NCI-H1048 (cell line): ENCODE data around the gene MLLT10.

Source experiments
- DNase-seq: peaks from one replicate; lab custom pipeline; 2025; lab: John Stamatoyannopoulos, UW

The MLLT10 gene

GRCh38 chr10:21637795-21638194 is 103.8 kb downstream of the MLLT10 start:
- DNase-seq: no peak

GRCh38 chr10:21638681-21639080 is 104.6 kb downstream of the MLLT10 start:
- no peak for DNase-seq

- DNase-seq: no peak
Measured at GRCh38 chr10:21648040-21648439, 114.0 kb downstream of the MLLT10 start.

- no peak for DNase-seq
Measured at GRCh38 chr10:21649454-21649872, 115.4 kb downstream of the MLLT10 start.

- DNase-seq: no peak
Measured at GRCh38 chr10:21650353-21650752, 116.3 kb downstream of the MLLT10 start.

DNA sequence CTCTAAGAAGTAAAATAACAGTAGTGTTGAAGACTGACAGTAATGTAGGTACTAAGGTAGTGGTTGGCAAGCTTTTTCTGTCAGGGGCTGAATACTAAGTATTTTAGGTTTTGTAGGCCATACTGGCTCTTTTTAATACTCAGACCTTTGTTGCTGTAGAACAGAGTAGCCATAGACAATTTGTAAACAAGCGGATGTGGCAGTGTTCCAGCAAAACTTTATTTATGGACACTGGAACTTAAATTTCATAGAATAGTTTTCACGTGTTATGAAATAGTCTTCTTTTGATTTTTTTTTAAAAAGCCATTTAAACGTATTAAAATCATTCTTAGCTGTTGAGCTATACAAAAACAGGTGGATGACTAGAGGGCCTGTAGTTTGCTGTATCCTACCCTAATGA is 121.2 kb downstream of the MLLT10 start:
- DNase-seq: no peak

DNA sequence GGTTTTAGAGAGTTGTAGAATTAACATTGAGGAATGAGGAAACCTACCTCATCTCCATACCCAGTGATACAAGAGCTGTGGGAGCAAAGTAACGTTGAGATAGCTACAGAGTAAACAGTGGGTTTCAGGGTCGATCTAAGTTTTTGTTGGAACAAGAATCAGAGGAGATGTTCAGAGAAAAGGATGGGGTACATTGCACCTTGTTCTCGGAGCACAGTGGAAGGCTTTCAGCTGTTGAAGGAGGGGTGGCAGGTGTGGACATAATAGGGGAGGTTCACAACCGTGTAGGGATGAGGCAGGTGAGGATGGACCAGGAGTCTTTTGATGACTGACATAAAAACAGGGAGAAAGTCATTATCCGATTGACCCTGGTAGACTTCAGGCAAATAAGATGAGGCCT is 121.7 kb downstream of the MLLT10 start:
- no peak for DNase-seq

- DNase-seq: no peak
Measured at GRCh38 chr10:21661087-21661486, 127.1 kb downstream of the MLLT10 start.

- no peak for DNase-seq
Measured at GRCh38 chr10:21661935-21662334, 127.9 kb downstream of the MLLT10 start.

DNA sequence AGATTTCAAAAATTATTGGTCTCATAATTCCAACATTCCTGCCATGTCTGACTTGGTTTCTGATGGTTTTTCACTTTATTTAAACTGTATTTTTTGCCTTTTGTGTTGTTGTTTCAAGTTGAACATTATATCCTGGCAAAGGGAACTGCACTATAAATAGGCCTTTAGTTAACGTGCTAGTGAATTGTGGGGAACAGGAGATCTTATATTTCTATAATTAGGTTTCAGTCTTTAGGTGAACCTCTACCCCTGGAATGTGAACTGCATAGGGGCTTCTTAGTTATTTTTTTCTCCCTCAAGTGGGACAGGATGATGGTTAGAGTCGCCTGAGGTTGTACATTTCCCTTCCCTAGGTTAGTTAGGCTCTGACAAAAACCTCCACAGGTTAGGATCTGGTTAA is 128.6 kb downstream of the MLLT10 start:
- DNase-seq: no peak

- no peak for DNase-seq
Measured at GRCh38 chr10:21668831-21669230, 134.8 kb downstream of the MLLT10 start.

GRCh38 chr10:21670391-21670790 is 136.4 kb downstream of the MLLT10 start:
- DNase-seq: no peak

- no peak for DNase-seq
Measured at GRCh38 chr10:21673668-21674067, 139.6 kb downstream of the MLLT10 start.

DNA sequence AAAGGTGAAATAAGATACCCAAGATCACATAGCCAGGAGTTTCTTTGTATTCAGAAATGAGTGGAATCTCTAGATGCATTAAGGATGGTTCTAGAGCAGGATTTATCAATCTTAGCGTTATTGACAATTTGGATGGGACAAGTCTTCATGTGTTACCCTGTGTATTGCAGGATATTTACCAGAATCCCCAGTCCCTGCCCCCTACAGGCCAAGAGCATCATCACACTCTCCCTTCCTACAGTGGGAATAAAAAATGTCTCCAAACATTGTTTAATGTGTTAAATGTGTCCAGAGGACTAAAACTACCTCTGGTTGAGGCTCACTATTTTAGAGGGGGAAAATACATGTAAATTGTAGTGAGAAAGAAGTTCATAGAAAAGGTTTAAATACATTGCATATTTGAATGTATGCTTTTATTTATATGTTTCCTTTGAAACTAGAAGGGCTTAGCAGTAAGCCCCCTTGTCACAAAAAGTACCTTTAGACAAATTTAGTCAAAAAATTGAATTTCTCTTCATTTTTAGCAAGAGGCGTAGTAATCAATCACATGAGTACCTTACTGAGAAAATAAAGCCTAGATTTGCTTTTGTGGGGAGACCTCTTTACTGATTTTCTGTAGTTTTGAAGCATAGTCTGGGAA is 141.2 kb downstream of the MLLT10 start:
- no peak for DNase-seq

DNA sequence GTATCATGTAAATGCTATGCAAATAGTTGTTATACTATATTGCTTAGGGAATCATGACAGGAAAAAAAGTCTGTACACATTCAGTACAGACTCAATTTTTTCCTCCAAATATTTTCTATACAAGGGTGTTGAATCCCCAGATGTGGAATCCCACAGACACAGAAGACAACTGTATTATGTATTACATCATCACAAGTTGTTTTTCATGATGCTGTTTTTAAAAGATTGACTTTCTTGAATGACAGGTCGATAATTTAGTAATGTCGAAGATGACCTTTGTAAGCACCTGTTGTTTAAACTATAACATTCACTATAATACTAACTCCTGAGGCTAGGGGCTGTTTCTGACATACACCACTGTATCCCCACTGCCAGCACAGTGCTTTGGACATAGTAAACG is 143.5 kb downstream of the MLLT10 start:
- DNase-seq: no peak

- DNase-seq: no peak
Measured at GRCh38 chr10:21681156-21681555, 147.1 kb downstream of the MLLT10 start.

- no peak for DNase-seq
Measured at GRCh38 chr10:21687266-21688008, 153.4 kb downstream of the MLLT10 start.

DNA sequence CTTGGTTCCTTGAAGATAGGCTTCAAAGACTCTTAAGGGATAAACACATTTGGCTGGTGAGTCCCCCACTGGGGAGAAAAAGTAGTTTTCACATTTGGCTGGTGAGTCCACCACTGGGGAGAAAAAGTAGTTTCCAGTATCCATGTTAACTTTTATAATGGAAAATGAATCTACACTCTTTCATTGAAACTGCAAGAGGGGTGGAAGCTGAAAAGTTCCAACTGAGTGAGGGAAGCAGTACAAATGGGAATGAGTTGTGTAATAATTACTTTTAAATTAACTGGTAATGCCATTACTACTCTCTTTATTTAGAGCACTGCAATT is 153.9 kb downstream of the MLLT10 start:
- no peak for DNase-seq

DNA sequence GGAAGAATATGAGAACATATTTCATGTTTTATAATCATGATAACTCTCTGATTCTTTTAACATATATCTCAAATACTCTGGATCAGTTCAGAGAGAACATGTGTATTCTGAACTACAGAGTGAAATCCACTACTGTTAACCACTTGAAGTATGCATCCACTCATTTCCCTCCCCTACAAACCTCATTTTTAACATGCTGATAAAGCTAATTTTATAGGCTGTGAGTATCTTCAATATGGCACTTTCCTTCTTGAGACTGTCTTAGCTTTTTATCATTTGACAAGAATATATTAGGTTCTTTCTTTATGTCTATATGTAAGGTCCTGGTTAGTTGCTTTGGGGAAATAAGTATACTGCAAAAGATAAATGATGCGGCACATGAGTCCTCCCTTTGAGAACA is 154.8 kb downstream of the MLLT10 start:
- DNase-seq: no peak

DNA sequence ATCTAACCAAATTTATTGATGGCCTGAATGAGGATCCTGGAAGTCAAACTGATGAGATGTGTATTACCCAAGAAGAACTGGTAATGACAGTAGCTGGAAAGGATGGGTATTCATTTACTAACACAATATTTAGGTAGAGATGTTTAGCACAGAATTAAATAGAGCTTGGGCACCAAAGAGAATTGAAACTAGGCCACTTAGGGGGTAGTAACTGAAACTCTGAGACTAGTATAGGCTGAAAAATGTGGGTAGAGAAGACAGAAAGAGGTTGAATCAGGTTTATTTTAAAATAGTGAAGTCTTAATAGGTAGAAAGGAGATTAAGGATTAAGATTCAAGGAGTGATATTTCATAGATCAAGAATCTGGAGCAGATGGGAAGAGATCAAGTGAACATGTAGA is 155.8 kb downstream of the MLLT10 start:
- DNase-seq: no peak

GRCh38 chr10:21692916-21693315 is 158.9 kb downstream of the MLLT10 start:
- DNase-seq: no peak

DNA sequence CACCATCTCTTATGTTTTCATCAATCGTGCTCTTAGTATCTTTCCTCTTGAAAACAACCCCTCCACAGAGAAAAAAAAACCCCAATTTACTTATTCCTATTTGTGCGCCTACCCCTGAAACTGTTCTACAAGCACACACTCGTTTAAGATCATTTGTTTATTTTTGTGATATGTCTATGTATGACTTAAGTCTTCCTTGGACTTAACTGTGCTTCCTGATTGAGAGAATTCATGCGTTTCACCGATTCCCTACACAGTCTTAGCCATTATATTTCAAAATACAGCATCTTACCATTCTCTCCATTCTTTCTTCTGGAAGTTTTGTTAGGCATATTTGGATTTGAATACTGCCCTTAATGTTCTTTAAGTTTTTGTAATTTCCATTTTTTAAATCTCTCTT is 159.4 kb downstream of the MLLT10 start:
- no peak for DNase-seq

GRCh38 chr10:21694631-21695030 is 160.6 kb downstream of the MLLT10 start:
- no peak for DNase-seq

DNA sequence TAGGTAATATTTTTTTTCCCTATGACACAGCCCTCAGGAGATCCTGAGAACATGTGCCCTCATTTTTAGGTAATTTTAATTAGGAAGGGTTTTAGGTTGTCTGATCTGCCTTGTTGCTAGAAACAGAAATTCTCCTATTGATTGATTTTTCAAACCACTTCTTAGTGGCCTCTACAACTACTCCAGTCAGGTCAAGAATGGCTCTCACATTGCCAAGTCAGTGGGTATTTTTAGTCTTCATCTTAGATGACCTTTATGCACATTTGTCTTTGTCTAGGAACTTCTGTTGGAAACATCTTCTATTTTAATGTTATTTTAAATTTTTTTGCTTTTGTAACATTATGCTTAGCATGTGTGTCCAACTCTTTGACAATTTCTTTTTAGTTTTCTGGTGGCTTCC is 162.3 kb downstream of the MLLT10 start:
- DNase-seq: no peak
